ENCODE data around the gene FNBP1. TPM values are rescaled to one million over a fixed set of nuclear protein-coding genes. Genes with fewer than 3 reads are reported as not detected.

Gene FNBP1
- total and polyA plus RNA-seq, 2 of the 8 experiments (the other 6 are each of a cell fraction or from before 2014, with no cell fraction given), result 7.2 to 40.9 TPM

DNA sequence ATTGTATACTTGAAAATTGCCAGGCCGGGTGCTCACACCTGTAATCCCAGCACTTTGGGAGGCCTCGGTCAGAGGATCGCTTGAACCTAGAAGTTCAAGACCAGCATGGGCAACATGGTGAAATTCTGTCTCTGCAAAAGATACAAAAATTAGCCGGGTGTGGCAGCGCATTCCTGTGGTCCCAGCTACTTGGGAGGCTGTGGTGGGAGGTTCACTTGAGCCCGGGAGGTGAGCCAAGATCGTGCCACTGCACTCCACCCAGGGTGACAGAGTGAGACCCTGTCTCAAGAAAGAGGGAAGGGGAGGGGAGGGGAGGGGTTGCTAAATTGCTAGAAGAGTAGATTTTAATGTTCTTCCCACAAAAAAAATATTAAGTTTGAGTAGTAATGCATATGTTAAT lies 53.2 kb downstream of the FNBP1 start:
- H4K5ac ChIP-seq (ENCODE audit: insufficient read length, low read depth, low read length), result no peak overlapping the region
- H2BK12ac ChIP-seq (ENCODE audit: low read depth, low read length), result no peak overlapping the region
- H3K4ac ChIP-seq (replicated peaks; ENCODE audit: insufficient read length, low read depth, low read length), result no peak overlapping the region
- H4K8ac ChIP-seq (ENCODE audit: extremely low read depth, insufficient read depth, low read length), result no peak overlapping the region
- H3K23ac ChIP-seq (ENCODE audit: insufficient read length), result no peak overlapping the region
- H2AFZ ChIP-seq (ENCODE audit: low read length), result no peak overlapping the region
- no peak for TF ChIP-seq BCL11A (IDR thresholded peaks at IDR 0.05; ENCODE audit: low read depth in 2 of 2, low read length in 2 of 2)
- TF ChIP-seq SP2 (IDR thresholded peaks at IDR 0.05; ENCODE audit: low read length), result no peak
- TF ChIP-seq TCF12 (IDR thresholded peaks at IDR 0.05; ENCODE audit: low read depth, low read length), result no peak
- TF ChIP-seq, protein P1, sequence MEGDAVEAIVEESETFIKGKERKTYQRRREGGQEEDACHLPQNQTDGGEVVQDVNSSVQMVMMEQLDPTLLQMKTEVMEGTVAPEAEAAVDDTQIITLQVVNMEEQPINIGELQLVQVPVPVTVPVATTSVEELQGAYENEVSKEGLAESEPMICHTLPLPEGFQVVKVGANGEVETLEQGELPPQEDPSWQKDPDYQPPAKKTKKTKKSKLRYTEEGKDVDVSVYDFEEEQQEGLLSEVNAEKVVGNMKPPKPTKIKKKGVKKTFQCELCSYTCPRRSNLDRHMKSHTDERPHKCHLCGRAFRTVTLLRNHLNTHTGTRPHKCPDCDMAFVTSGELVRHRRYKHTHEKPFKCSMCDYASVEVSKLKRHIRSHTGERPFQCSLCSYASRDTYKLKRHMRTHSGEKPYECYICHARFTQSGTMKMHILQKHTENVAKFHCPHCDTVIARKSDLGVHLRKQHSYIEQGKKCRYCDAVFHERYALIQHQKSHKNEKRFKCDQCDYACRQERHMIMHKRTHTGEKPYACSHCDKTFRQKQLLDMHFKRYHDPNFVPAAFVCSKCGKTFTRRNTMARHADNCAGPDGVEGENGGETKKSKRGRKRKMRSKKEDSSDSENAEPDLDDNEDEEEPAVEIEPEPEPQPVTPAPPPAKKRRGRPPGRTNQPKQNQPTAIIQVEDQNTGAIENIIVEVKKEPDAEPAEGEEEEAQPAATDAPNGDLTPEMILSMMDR (IDR thresholded peaks at IDR 0.05; ENCODE audit: control extremely low read depth in 1 of 3, insufficient read depth in 1 of 3, low read depth in 1 of 3, low read length in 3 of 3), result no peak
- TF ChIP-seq TAF1 (IDR thresholded peaks at IDR 0.05; ENCODE audit: low read depth, low read length), result no peak
- no peak for TF ChIP-seq EZH2 (IDR thresholded peaks at IDR 0.05; ENCODE audit: low read depth, low read length, severe bottlenecking)
- TF ChIP-seq NANOG (IDR thresholded peaks at IDR 0.05; ENCODE audit: insufficient read depth, low read depth, low read length, poor library complexity, severe bottlenecking), result no peak
- TF ChIP-seq HDAC2 (IDR thresholded peaks at IDR 0.05; ENCODE audit: borderline replicate concordance in 1 of 2, low read depth in 2 of 2, low read length in 2 of 2), result no peak
- TF ChIP-seq RAD21 (IDR thresholded peaks at IDR 0.05 in 1 of 2, conservative IDR thresholded peaks at IDR 0.05 in 1 of 2; ENCODE audit: low read depth in 2 of 2, low read length in 2 of 2), result no peak
- TF ChIP-seq EP300 (IDR thresholded peaks at IDR 0.05; ENCODE audit: borderline replicate concordance in 1 of 2, low read depth in 2 of 2, low read length in 2 of 2), result no peak
- TF ChIP-seq ASH2L (IDR thresholded peaks at IDR 0.05; ENCODE audit: low read length), result no peak
- no peaks in the 10 kb centered on the region for H4K20me1 ChIP-seq (replicated peaks in 1 of 2; ENCODE audit: control insufficient read depth in 1 of 2, insufficient read depth in 2 of 2, low read length in 2 of 2)
- H2BK120ac ChIP-seq (replicated peaks; ENCODE audit: low read depth, low read length), result no peak overlapping the region
- WGBS, 2 experiments (ENCODE audit: extremely low coverage in 1 of 2, insufficient coverage in 1 of 2, insufficient read length in 1 of 2, insufficient replicate concordance in 2 of 2, low coverage in 1 of 2, low lambda C conversion rate in 2 of 2, missing lambda C conversion rate in 1 of 2), result 89% methylated on average over 7 of the region's 7 CpGs; no CpG with 5 or more reads in 1 of the 2 experiments
- peaks cover 0 to 10% of the 10 kb centered on the region in 2 experiments; a peak in 1 of 4 replicates for H3K79me2 ChIP-seq (ENCODE audit: control insufficient read depth in 1 of 2, insufficient read depth in 2 of 2, low read length in 2 of 2)
- H2BK5ac ChIP-seq (ENCODE audit: low read depth, low read length), result no peak overlapping the region
- ChIA-PET CTCF (ENCODE audit: partially characterized antibody) (no interaction called here), POLR2A (ENCODE audit: partially characterized antibody) (no interaction called here)
- no peaks in the 10 kb centered on the region for H3K23me2 ChIP-seq (ENCODE audit: low read depth, low read length)
- no peaks in the 10 kb centered on the region for H3K9me3 ChIP-seq (ENCODE audit: insufficient read depth in 2 of 2, low read depth in 1 of 2, low read length in 1 of 2)
- no peaks in the 10 kb centered on the region; a peak in 1 of 8 replicates for H3K36me3 ChIP-seq (ENCODE audit: control insufficient read depth in 2 of 4, insufficient read depth in 4 of 4, low read length in 3 of 4)
- H3K79me1 ChIP-seq (ENCODE audit: low read depth, low read length), result peaks cover 2% of the 10 kb centered on the region; the same call in 1 of the 2 replicates
- no peak overlapping the region for H2BK15ac ChIP-seq (ENCODE audit: low read length)
- H2BK20ac ChIP-seq (ENCODE audit: low read length), result no peak overlapping the region
- H3K4me2 ChIP-seq (ENCODE audit: insufficient read depth in 1 of 2, low read depth in 2 of 2, low read length in 2 of 2), result no peak overlapping the region
- DNase-seq (ENCODE audit: low read depth in 1 of 2, low spot score in 2 of 2), result no peak
- H3K14ac ChIP-seq (ENCODE audit: insufficient read length), result no peak overlapping the region
- no peak overlapping the region for H3K56ac ChIP-seq (replicated peaks; ENCODE audit: insufficient read length, low read depth, low read length)
- H3K4me3 ChIP-seq (ENCODE audit: extremely low read depth in 1 of 4, insufficient read depth in 2 of 4, low read depth in 3 of 4, low read length in 4 of 4), result no peak overlapping the region
- H4K91ac ChIP-seq (replicated peaks; ENCODE audit: insufficient read length, low read length), result no peak overlapping the region
- no peak overlapping the region for H3K27ac ChIP-seq (ENCODE audit: low read depth, low read length)
- FAIRE-seq, result no peak
- H3K4me1 ChIP-seq (replicated peaks in 1 of 4; ENCODE audit: control insufficient read depth in 3 of 4, insufficient read depth in 4 of 4, low read length in 3 of 4), result peaks cover 0 to 6% (median 2%) of the 10 kb centered on the region in 4 experiments; a peak in 3 of 7 replicates
- no peak overlapping the region; the same call in 1 of the 2 replicates for H3K18ac ChIP-seq (ENCODE audit: extremely low read depth, low read length)
- no peak overlapping the region for H3K9ac ChIP-seq (replicated peaks in 1 of 4; ENCODE audit: extremely low read depth in 1 of 4, low read depth in 3 of 4, low read length in 3 of 4)
- H3K27me3 ChIP-seq (replicated peaks in 1 of 4; ENCODE audit: control insufficient read depth in 3 of 4, extremely low read depth in 1 of 4, insufficient read depth in 3 of 4, low read length in 3 of 4), result no peaks in the 10 kb centered on the region
- H2AK5ac ChIP-seq (ENCODE audit: low read depth, low read length), result no peak overlapping the region
